ENCODE data around the gene PIGU.
A peak's percentile ranks its signal among the peaks of the same experiment; 100 is the strongest.

DNA sequence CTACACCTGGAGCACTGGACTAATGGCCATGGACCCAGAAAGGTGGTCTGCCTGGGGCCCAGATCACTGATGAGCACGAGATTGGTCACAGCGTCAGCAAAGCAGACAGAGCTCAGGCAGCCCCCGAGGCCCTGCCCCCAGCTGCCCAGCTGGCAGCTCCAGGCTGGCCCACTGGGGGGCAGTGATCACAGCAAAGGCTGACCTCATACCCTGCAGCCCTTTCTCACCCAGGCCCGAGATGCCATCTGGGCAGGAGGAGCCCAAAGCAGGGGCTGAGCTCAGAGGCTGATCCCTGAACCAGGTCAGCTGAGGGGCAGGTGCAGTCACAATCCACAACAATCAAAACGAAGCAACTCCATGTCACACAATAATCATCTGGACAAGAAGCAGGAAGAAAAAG, 114.3 kb downstream of the PIGU start:
- TF ChIP-seq CTCF (conservative IDR thresholded peaks at IDR 0.05 in 1 of 2, IDR thresholded peaks at IDR 0.05 in 1 of 2; ENCODE audit: low read depth in 1 of 2, low read length in 2 of 2): peak; percentile 38 to 41
- TF ChIP-seq EZH2 (IDR thresholded peaks at IDR 0.05; ENCODE audit: low read length, missing control alignments): no peak
